Limb (tissue), 2 donors: Measurements from ENCODE around the gene SEC14L6.

Experiments
- DNase-seq, 2 donors: peaks; one replicate each; pipeline ENCODE4 v3.0.0-alpha.2; 2016; ENCODE audit errors: extremely low spot score in 2 of 2

The SEC14L6 gene

GRCh38 chr22:30537083-30537731, 9.3 kb downstream of the SEC14L6 start:
- DNase-seq = no peak

GRCh38 chr22:30535182-30535581, 11.4 kb downstream of the SEC14L6 start:
- DNase-seq = no peak

DNA sequence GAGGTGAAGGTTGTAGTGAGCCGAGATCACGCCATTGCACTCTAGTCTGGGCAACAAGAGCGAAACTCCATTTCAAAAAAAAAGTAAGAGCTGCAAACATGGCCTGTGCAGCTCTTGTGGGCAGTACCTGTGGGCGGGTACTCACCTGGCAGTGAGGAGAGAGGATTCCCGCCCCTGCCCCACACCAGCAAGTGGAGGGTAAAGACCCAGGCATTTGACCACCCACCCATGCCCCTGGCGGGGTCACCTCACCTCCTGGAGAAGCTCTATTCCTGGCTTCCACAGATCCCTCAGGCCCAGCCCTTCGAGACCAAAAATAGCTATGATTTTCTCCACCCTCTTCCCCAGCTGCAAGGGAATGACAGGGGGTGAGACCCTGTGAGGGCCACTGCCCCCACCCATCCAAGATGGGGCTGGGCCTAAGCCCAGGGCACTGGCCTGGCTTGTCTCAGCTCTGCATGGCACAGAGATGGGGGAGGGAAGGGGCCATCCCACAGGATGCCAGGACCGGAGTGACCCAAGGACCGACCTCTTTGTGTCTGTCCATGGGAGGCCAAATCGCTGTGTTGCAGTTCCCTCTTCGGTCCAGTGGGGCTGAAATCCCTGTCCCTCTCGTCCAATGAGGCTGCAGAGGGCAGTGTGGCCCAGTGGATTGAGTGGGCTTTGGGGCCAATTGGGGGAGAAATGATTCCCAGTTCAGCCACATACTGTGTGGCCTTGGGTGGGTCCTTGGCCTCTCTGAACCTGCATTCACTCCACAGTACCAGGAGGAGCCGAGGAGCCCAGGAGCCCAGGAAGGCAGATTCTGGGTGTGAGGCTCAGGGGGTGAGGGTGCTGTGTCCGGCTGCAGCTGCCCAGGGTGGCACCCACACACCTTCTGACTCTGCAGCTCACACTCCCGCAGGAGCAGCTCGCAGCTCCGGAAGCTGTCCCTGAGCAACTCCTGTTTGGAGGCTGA, 14.6 kb downstream of the SEC14L6 start:
- DNase-seq = no peak

DNA sequence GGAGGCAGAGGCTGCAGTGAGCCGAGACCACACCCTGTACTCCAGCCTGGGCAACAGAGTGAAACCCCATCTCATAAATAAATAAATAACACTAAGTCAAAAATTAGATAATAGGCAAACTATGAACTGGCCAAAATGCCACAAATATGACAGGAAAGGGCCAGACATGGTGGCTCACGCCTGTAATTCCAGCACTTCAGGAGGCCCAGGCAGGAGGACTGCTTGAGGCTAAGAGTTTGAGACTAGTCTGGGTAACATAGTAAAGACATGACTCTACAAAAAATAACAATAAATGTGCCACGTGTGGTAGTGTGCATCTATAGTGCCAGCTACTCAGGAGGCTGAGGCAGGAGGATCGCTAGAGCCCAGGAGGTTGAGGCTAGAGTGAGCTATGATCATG, 19.9 kb downstream of the SEC14L6 start:
- DNase-seq = no peak

GRCh38 chr22:30523646-30524489, 22.7 kb downstream of the SEC14L6 start:
- no peak for DNase-seq

DNA sequence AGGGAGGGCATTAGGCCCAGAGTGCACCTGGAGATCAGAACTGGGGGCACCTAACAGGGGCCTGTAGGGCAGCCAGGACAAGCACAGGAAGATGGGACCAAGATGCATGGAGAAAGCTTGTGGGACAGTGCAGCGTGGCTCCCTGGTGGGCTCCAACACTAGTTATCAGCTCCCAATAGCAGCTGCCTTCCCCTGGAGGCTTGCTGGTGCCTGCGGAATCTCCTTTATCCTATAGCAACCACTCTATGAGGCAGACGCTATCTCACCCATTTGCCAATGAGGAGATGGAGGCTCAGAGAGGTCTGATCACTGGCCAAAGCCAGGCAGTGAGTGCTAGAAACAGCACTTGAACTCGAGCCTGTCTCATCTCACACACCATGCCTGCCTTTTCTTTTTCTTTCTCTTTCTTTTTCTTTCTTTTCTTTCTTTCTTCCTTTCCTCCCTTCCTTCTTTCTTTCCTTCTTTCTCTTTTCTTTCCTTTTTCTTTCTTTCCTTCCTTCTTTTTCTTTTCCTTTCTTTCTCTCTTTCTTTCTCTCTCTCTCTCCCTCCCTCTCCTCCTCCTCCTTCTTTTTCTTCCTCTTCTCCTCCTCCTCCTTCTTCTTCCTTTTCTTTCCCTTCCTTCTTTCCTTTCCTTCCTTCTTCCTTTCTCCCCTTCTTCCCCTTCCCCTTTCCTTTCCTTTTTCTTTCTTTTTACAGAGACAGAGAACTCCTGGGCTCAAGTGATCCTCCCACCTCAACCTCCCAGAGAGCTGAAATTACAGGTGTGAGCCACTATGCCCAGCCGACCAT, 25.0 kb downstream of the SEC14L6 start:
- DNase-seq = no peak

DNA sequence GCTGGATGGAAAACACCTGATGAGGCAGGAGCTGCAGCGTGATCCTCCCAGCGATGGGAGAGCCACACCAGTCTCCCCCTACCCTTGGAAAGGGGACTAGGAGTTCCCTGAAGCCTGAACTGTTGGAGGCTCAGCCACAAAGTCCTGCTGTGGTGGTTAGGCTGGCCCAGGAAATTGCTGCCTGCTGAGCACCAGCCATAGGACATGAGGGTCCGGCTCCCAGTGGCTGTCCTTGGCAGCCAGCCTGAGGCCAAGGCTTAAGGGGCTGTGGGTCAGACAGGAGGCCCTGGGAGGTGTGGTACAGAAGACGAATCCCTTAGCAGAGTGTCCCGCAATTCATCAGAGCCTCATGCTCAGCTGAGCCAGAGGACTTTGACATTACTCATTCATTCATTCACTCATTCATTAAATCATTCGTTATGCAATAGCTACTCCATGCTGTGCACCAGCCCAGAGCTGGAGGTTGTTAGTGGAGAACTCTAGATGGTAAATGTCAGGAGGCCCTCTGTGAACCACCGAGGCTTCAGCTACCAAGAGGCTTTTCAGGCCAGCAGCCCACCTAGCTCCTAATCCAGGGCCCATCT, 26.6 kb downstream of the SEC14L6 start:
- DNase-seq = no peak

DNA sequence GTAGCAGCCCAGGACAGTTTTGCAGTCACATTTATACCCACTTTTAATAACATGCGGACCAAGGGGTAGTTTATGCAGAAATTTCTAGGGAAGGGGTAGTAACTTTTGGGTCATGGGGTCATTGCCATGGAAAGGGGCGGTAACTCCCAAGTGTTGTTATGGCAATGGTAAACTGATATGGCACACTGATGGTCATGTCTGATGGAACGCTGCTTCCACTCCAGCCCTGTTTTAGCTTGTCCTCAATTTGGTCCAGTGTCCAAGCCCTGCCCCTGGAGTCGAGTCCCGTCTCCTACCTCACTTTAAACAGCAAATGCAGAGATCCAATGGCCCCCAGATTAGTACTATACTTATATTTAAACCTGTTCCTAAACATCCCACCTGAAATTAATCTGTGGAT, 29.8 kb downstream of the SEC14L6 start:
- no peak for DNase-seq

- no peak for DNase-seq
These were observed 30.3 kb downstream of the SEC14L6 start for GRCh38 chr22:30516273-30516672.

GRCh38 chr22:30514252-30514651, 32.3 kb downstream of the SEC14L6 start:
- no peak for DNase-seq

DNA sequence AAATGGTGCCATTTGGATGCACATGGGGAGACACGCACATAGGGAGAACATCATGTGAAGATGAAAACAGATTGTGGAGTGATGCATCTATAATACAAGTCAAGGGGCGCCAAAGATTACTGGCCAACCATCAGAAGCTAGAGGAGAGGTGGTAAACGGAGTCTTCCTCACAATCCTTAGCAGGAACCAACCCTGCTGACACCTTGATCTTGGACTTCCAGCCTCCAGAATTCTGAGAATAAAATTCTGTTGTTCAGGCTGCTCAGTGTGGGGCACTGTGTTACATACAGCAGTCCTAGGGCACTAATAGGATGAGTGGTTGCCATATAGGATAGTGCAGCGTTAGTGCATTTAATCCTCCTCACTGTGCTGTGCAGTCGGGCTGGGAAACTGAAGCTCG, 33.1 kb downstream of the SEC14L6 start:
- DNase-seq = no peak

DNA sequence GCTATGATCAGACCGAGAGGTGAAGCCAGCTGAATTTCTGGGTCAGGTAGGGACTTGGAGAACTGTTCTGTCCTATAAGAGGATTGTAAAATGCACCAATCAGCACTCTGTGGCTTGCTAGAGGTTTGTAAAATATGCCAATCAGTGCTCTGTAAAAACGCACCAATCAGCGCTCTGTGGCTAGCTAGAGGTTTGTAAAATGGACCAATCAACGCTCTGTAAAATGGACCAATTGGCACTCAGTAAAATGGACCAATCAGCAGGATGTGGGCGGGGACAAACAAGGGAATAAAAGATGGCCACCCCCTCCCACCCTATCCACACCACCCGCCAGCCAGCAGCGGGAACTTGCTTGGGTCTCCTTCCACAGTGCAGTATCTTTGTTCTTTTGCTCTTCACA, 34.6 kb downstream of the SEC14L6 start:
- DNase-seq = no peak

DNA sequence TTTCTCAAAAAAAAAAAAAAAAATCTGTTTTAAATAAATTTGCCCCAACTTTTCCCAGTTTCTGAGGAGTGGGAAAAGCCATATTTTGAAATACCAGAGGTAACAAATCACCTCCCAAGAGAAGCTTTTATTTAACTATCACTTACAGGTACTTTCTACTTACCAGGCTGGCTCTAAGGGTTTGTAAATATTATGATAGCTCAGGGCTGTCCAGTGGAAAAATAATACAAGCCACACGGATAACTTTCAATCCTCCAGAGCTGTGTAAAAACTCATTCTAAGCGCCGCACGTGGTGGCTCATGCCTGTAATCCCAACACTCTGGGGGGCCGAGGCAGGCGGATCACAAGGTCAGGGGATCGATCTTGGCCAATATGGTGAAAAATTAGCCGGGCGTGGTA, 35.4 kb downstream of the SEC14L6 start:
- no peak for DNase-seq

DNA sequence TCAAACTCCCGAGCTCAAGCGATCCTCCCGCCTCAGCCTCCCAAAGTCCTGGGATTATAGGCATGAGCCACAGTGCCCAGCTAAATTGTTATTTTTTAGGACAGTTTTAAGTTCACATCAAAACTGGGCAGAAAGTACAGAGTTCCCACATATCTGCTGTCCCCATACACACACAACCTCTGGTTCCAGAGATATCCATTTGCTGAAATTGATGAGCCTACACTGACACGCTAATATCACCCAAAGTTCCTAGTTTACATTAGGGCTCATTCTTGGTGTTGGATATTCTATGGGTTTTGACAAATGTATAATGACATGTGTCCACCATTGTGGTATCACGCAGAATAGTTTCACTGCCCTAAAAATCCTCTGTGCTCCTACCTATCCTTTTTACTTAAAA, 38.3 kb downstream of the SEC14L6 start:
- DNase-seq = no peak

GRCh38 chr22:30507670-30508069, 38.9 kb downstream of the SEC14L6 start:
- no peak for DNase-seq

DNA sequence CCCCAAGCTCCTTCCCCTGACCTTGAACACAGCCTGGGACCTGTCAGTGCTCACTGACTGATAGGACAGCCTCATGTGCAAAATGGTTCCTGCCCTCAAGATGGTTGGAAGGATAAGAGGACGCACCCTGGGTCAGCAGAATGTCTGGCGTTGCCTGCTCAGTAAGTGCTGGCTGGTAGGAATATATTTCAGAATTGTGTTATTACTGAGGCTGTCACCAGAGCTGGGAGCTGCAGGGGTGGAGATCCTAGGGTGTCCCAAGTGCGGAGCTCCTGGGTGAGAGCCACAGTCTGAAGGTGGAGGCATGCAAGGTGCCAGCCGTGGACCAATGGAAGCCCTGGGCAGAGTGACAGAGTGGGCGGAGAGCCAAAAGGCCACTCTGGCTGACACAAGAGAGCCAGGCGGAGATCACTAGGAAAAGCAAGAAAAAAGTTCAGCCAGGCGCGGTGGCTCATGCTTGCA, 40.0 kb downstream of the SEC14L6 start:
- DNase-seq = no peak

GRCh38 chr22:30503551-30503950, 43.0 kb downstream of the SEC14L6 start:
- no peak for DNase-seq

DNA sequence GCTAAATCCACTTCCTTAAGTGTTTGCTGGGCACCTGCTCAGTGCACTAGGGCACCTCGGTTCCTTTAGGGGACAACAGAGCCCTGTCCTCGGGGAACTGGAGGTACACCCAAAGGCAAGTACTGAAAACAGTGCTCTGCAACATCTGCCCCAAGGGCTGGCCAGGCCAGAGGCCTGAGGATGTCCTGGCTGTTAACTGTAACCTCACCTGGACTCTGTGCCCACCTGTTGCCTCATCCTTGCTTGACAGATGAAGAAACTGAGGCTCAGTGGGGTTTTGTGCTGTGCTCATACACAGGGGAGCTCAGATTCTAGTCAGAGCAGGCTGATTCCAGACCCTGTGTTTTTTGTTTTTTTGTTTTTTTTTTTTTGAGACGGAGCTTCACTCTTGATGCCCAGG, 43.6 kb downstream of the SEC14L6 start:
- DNase-seq = no peak

- DNase-seq = no peak
These were observed 44.4 kb downstream of the SEC14L6 start for GRCh38 chr22:30502153-30502552.

DNA sequence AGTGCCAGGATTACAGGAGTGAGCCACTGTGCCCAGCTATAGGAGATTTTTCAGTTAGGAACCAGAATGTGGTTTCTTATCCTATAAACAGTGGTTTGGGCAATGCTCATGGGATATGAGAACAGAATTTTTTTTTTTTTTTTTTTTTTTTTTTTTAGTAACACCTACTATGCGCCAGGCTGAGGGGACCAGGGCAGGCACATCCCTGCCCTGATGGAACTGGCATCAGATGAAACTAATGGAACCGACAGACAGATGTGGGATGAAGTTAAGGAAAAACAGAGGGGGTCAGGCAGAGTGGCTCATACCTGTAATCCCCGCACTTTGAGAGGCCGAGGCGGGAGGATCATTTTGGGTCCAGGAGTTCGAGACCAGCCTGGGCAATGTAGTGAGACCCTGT, 45.9 kb downstream of the SEC14L6 start:
- DNase-seq = no peak
